ENCODE data around the gene TBC1D12. TPM values are rescaled to one million over a fixed set of nuclear protein-coding genes. Genes with fewer than 3 reads are reported as not detected.

Gene TBC1D12
- total and polyA plus RNA-seq, 3 donors from 2014 or later: 19.4 to 23.1 (median 22.3) TPM

- Histone ChIP-seq H3K4me1 (no peaks in the 10 kb centered on the region), H3K36me3 (ENCODE audit: low read depth, missing control alignments) (no peaks in the 10 kb centered on the region), H3K27ac (no peak overlapping the region), H3K27me3 (no peaks in the 10 kb centered on the region), H3K4me3 (no peak overlapping the region), H3K9me3 (no peaks in the 10 kb centered on the region)
- 29 to 33% methylated on average over 1 of the region's 1 CpG for WGBS, 2 donors
- no peak for DNase-seq
- TF ChIP-seq POLR2A (IDR thresholded peaks at IDR 0.05): no peak
- TF ChIP-seq, protein P1, sequence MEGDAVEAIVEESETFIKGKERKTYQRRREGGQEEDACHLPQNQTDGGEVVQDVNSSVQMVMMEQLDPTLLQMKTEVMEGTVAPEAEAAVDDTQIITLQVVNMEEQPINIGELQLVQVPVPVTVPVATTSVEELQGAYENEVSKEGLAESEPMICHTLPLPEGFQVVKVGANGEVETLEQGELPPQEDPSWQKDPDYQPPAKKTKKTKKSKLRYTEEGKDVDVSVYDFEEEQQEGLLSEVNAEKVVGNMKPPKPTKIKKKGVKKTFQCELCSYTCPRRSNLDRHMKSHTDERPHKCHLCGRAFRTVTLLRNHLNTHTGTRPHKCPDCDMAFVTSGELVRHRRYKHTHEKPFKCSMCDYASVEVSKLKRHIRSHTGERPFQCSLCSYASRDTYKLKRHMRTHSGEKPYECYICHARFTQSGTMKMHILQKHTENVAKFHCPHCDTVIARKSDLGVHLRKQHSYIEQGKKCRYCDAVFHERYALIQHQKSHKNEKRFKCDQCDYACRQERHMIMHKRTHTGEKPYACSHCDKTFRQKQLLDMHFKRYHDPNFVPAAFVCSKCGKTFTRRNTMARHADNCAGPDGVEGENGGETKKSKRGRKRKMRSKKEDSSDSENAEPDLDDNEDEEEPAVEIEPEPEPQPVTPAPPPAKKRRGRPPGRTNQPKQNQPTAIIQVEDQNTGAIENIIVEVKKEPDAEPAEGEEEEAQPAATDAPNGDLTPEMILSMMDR (IDR thresholded peaks at IDR 0.05): no peak
- intact Hi-C loops (cut with DNase I; ENCODE audit: low total_unique reads): no loop called here
Observed at GRCh38 chr10:94417321-94417720, 15.0 kb downstream of the TBC1D12 start.

DNA sequence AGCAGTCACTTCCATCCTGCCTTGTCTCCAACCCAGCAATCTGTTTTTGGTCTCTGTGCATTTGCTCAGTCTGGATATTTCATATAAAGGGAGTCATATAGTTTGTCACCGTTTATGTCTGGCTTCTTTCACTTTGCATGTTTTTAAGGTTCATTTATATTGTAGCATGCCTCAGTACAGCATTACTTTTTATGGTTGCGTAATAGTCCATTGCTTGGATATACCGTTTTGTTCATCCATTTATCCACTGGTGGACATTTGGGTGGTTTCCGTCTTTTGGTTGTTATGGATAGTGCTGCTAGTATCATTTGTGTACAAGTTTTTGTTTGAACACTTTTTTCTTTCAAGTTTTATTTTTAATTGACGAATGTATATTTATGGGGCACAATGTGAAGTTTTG lies 18.2 kb downstream of the TBC1D12 start:
- no peak for TF ChIP-seq POLR2A (IDR thresholded peaks at IDR 0.05)
- TF ChIP-seq, protein P1 (IDR thresholded peaks at IDR 0.05): no peak
- Histone ChIP-seq H3K9me3 (no peaks in the 10 kb centered on the region), H3K4me3 (no peak overlapping the region), H3K27me3 (no peaks in the 10 kb centered on the region), H3K27ac (no peak overlapping the region), H3K36me3 (ENCODE audit: low read depth, missing control alignments) (no peaks in the 10 kb centered on the region), H3K4me1 (no peaks in the 10 kb centered on the region)
- 93 to 94% methylated on average over 5 of the region's 5 CpGs for WGBS, 2 donors
- no peak for DNase-seq
- intact Hi-C loops (cut with DNase I; ENCODE audit: low total_unique reads): no loop called here

DNA sequence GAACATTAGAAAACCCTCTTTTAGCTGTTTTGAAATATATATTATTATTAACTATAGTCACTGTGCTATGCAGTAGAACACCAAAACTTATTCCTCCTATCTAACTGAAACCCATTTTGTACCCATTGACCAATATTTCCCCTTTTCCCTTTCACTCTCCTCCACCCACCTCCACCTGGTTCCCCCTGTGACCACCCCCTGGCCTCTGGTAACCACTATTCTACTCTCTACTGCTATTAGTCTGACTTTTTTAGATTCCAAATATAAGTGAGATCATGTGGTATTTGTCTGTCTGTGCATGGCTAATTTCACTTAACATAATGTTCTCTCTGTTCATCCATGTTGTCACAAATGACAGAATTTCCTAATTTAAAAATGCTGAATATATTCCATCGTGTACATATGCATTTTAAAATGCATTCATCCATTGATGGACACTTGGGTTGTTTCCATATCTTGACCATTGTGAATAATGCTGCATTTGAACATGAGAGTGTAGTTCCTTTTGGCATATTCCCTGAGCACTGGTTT lies 18.7 kb downstream of the TBC1D12 start:
- H3K36me3 ChIP-seq (ENCODE audit: low read depth, missing control alignments): no peaks in the 10 kb centered on the region
- H3K4me1 ChIP-seq: no peaks in the 10 kb centered on the region
- H3K27me3 ChIP-seq: no peaks in the 10 kb centered on the region
- no peak overlapping the region for H3K4me3 ChIP-seq
- no peaks in the 10 kb centered on the region for H3K9me3 ChIP-seq
- 58 to 80% methylated on average over 1 of the region's 1 CpG for WGBS, 2 donors
- TF ChIP-seq, protein P1 (IDR thresholded peaks at IDR 0.05): no peak
- no peak for TF ChIP-seq POLR2A (IDR thresholded peaks at IDR 0.05)
- intact Hi-C loops (cut with DNase I; ENCODE audit: low total_unique reads): no loop called here
- no peak overlapping the region for H3K27ac ChIP-seq
- DNase-seq: no peak

GRCh38 chr10:94423627-94424026 lies 21.3 kb downstream of the TBC1D12 start:
- Histone ChIP-seq H3K27me3 (no peaks in the 10 kb centered on the region), H3K4me3 (no peak overlapping the region), H3K27ac (no peak overlapping the region), H3K9me3 (no peaks in the 10 kb centered on the region), H3K36me3 (ENCODE audit: low read depth, missing control alignments) (no peaks in the 10 kb centered on the region), H3K4me1 (no peaks in the 10 kb centered on the region)
- 23 to 71% methylated on average over 1 of the region's 1 CpG for WGBS, 2 donors
- DNase-seq: no peak
- TF ChIP-seq, protein P1 (IDR thresholded peaks at IDR 0.05): no peak
- no peak for TF ChIP-seq POLR2A (IDR thresholded peaks at IDR 0.05)
- intact Hi-C loops (cut with DNase I; ENCODE audit: low total_unique reads): no loop called here

DNA sequence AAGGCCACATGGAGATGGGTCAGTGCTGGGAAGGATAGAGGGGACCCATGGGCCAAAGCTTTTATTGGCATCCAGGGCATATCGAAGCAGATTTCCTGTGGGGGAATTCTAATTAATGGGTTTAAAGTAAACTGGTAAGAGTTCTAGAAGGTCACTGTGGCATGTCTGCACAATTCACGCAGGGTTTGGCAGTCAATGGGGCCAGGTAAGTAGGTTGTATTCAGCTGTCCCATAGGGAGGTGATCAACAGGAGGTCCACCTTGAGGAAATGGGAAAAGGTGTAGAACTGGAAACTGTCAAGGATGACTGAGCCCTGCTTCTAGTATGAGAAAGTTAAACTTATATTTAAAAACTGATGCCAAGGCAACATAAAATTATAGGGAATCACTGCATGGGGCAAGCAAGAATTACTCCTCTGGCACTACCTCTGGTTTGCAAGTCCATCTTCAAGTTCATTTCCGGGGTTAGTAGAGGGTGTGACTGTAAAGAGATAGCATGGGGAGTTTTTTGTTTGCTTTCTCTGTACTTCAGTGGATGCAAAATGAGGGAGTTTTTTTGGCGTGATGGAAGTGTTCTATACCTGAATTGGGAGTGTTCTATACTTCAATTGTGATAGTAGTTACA lies 22.5 kb downstream of the TBC1D12 start:
- DNase-seq: no peak
- TF ChIP-seq POLR2A (IDR thresholded peaks at IDR 0.05): no peak
- TF ChIP-seq, protein P1 (IDR thresholded peaks at IDR 0.05): no peak
- Histone ChIP-seq H3K9me3 (no peaks in the 10 kb centered on the region), H3K27me3 (no peaks in the 10 kb centered on the region), H3K36me3 (ENCODE audit: low read depth, missing control alignments) (no peaks in the 10 kb centered on the region), H3K4me3 (no peak overlapping the region), H3K27ac (no peak overlapping the region), H3K4me1 (no peaks in the 10 kb centered on the region)
- intact Hi-C loops (cut with DNase I; ENCODE audit: low total_unique reads): no loop called here
- 95 to 97% methylated on average over 4 of the region's 4 CpGs for WGBS, 2 donors

Measured in testis (tissue), 3 donors.